ENCODE measurements around the gene IRF7. TPM values are rescaled to one million over a fixed set of nuclear protein-coding genes. Genes with fewer than 3 reads are reported as not detected.

The IRF7 gene
- total RNA-seq, 1 donor from 2014 or later = 56.2 TPM

DNA sequence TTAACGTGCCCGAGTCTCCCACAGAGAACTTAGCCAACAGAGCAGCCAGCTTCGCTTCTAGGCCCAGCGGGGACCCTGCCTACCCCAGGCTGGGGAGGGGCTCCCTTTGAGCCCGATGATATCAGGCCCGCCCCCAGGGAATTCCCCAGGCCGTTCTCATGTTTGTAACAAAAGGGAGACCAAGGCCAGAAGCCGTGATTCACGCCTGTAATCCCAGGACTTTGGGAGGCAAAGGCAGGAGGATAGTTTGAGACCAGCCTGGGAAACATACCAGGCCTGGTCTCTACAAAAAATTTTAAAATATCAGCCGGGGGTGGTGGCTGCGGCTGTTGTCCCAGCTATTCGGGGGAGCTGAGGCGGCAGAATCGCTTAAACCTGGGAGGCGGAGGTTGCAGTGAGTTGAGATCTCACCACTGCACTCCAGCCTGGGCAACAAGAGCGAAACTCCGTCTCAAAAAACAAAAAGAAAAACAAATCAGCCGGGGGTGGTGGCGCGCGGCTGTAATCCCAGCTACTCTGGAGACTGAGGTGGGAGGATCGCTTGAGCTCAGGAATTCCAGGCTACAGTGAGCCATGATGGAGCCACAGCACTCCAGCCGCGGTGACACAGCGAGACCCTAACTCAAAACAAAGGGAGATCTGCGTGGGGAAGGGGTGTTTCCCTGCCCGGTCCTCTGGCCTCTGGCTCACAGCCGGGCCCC, 23.0 kb upstream of the IRF7 start:
- H3K4me1 ChIP-seq = peaks cover 4% of the 10 kb centered on the region
- H3K4me3 ChIP-seq = no peak overlapping the region
- H3K9me3 ChIP-seq = no peaks in the 10 kb centered on the region
- H3K36me3 ChIP-seq = peaks cover 4% of the 10 kb centered on the region
- ATAC-seq (no peak), DNase-seq (no peak)
- H3K27me3 ChIP-seq = peaks cover 24% of the 10 kb centered on the region
- H3K27ac ChIP-seq = no peak overlapping the region
- intact Hi-C loops (cut with DNase I) = no loop called here
- TF ChIP-seq, protein P1, sequence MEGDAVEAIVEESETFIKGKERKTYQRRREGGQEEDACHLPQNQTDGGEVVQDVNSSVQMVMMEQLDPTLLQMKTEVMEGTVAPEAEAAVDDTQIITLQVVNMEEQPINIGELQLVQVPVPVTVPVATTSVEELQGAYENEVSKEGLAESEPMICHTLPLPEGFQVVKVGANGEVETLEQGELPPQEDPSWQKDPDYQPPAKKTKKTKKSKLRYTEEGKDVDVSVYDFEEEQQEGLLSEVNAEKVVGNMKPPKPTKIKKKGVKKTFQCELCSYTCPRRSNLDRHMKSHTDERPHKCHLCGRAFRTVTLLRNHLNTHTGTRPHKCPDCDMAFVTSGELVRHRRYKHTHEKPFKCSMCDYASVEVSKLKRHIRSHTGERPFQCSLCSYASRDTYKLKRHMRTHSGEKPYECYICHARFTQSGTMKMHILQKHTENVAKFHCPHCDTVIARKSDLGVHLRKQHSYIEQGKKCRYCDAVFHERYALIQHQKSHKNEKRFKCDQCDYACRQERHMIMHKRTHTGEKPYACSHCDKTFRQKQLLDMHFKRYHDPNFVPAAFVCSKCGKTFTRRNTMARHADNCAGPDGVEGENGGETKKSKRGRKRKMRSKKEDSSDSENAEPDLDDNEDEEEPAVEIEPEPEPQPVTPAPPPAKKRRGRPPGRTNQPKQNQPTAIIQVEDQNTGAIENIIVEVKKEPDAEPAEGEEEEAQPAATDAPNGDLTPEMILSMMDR (IDR thresholded peaks at IDR 0.05) = no peak

DNA sequence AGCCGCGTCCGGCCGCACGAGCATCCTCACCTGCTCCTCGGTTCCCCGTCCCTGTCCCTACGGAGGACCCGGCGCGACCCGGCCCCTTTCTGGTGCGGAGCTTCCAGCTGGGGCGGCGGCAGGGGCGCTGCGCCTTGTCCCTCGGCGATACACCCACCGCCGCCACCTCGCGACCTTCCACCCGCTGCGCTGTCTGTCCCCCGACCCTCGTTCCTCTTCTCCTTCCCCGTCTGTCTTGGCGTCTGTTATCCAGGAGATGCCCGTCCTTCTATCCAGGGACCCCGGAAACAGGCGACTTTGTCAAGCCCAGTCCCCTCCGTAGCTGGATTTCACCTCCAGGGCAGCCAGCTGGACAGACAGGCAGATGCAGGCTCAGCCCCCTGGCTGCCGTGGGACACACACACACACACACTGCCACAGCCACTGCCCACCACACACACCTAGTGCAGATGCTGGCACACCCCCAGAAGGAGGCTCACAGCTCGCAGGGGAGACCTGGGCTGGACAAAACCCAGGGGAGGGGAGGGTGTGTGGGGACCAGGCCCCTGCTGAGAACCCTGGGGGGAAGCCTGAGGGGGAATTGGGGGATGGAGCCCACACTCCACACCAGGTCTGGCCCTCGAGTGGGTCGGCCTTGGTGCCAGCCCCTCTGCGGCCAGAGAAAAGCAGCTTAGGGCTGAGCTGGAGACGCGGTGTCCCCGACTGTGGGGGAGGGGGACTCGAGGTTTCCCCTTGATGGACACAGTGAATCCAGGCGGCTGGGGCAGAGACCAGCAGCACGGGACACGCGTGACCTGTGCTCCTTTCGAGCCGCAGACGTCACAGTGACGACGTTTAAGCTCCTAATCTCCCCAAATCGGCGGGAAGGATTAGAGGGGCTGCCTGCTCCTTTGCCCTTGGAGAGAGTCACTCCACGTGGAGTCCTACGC, 22.1 kb upstream of the IRF7 start:
- no peak overlapping the region for H3K4me3 ChIP-seq
- intact Hi-C loops (cut with DNase I) = no loop called here
- no peaks in the 10 kb centered on the region for H3K36me3 ChIP-seq
- TF ChIP-seq, protein P1 (IDR thresholded peaks at IDR 0.05) = no peak
- peaks cover 4% of the 10 kb centered on the region for H3K4me1 ChIP-seq
- ATAC-seq = no peak
- H3K9me3 ChIP-seq = no peaks in the 10 kb centered on the region
- DNase-seq = no peak
- no peak overlapping the region for H3K27ac ChIP-seq
- peaks cover 24% of the 10 kb centered on the region for H3K27me3 ChIP-seq

GRCh38 chr11:637333-637592, 21.5 kb upstream of the IRF7 start:
- peaks cover 24% of the 10 kb centered on the region for H3K27me3 ChIP-seq
- TF ChIP-seq, protein P1 (IDR thresholded peaks at IDR 0.05) = no peak
- ATAC-seq (no peak), DNase-seq (no peak)
- intact Hi-C loops (cut with DNase I) = no loop called here
- H3K36me3 ChIP-seq = no peaks in the 10 kb centered on the region
- no peaks in the 10 kb centered on the region for H3K9me3 ChIP-seq
- H3K27ac ChIP-seq = no peak overlapping the region
- H3K4me1 ChIP-seq = peaks cover 4% of the 10 kb centered on the region
- H3K4me3 ChIP-seq = no peak overlapping the region

DNA sequence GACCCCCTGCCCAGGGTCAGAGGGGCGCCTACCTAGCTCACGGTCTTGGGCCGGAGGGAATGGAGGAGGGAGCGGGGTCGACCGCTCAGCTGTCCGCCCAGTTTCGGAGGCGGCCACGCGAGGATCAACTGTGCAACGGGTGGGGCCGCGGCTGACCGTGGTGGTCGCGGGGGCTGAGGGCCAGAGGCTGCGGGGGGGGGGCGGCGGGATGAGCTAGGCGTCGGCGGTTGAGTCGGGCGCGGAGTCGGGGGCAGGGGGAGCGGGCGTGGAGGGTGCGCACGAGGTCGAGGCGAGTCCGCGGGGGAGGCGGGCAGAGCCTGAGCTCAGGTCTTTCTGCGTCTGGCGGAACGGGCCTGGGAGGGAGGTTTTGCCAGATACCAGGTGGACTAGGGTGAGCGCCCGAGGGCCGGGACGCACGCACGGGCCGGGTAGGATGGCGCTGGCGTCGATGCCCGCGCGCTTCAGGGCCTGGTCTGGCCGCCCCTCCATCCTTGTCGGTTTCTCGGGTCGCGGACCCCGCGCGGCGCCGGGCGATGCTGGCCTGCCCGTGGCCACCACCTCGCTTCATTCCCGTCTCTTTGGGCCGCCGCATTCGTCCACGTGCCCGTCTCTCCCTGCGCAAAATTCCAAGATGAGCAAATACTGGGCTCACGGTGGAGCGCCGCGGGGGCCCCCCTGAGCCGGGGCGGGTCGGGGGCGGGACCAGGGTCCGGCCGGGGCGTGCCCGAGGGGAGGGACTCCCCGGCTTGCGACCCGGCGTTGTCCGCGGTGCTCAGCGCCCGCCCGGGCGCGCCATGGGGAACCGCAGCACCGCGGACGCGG, 21.0 kb upstream of the IRF7 start, which contains the start of gene DRD4:
DRD4 (plus strand) TSS at position 759 of the 822 bp plus-strand sequence; CDS start at position 795, 36 bp downstream.
- Histone ChIP-seq H3K27ac (no peak within 1 kb of the TSS), H3K27me3 (peaks cover 24% of the 10 kb centered on the region), H3K36me3 (no peaks in the 10 kb centered on the region), H3K4me3 (no peak within 1 kb of the TSS), H3K4me1 (peaks cover 4% of the 10 kb centered on the region), H3K9me3 (no peaks in the 10 kb centered on the region)
- TF ChIP-seq, protein P1 (IDR thresholded peaks at IDR 0.05) = no peak
- no peak for DNase-seq
- intact Hi-C loops (cut with DNase I) = no loop called here
- peak; percentile 70 for ATAC-seq

DNA sequence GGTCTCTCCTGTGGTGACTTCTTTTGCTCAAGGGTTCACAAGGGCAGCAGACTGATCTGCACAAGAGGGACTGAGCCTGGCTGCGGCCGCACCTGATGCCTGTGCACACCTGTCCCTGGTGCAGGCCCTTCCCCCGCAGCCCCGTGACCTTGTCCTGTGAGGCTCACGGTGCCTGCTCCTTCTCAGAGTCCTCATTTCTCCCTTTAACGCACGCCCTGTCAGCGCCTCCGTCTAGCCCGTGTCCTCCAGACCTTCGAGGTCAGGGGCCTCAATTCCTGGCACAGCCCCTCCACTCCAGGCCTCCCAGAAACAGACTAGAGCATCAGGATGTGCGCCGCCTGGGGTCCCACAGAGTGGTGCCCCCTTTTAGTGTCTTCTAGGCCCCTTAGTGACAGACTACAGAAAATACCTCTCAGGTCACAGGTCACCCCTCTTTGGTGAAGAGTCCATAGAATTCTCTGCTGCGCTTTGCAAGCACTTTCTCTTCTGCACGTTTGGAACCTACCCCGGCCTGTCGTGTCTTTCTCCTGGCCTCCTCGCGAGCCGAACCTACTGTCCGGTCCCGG, 20.3 kb upstream of the IRF7 start:
- intact Hi-C loops (cut with DNase I) = no loop called here
- ATAC-seq = no peak

More for the DNA sequence above, 20.3 kb upstream of the IRF7 start:
- Histone ChIP-seq H3K9me3 (no peaks in the 10 kb centered on the region), H3K27me3 (peaks cover 24% of the 10 kb centered on the region), H3K4me1 (peaks cover 4% of the 10 kb centered on the region), H3K36me3 (no peaks in the 10 kb centered on the region), H3K27ac (no peak overlapping the region), H3K4me3 (no peak overlapping the region)
- no peak for DNase-seq
- TF ChIP-seq, protein P1 (IDR thresholded peaks at IDR 0.05) = no peak
